HG03558 (cell line): Measurements from ENCODE around the gene TNP2.

Experiments used
- ATAC-seq: cut with Tn5 transposase; IDR thresholded peaks from one replicate; pipeline ENCODE4 v1.9.1; 2021; ENCODE audit warnings: moderate number of reproducible peaks; ENCODE audit not compliant: unreplicated experiment; ENCODE audit errors: extremely low read depth

TNP2 gene

DNA sequence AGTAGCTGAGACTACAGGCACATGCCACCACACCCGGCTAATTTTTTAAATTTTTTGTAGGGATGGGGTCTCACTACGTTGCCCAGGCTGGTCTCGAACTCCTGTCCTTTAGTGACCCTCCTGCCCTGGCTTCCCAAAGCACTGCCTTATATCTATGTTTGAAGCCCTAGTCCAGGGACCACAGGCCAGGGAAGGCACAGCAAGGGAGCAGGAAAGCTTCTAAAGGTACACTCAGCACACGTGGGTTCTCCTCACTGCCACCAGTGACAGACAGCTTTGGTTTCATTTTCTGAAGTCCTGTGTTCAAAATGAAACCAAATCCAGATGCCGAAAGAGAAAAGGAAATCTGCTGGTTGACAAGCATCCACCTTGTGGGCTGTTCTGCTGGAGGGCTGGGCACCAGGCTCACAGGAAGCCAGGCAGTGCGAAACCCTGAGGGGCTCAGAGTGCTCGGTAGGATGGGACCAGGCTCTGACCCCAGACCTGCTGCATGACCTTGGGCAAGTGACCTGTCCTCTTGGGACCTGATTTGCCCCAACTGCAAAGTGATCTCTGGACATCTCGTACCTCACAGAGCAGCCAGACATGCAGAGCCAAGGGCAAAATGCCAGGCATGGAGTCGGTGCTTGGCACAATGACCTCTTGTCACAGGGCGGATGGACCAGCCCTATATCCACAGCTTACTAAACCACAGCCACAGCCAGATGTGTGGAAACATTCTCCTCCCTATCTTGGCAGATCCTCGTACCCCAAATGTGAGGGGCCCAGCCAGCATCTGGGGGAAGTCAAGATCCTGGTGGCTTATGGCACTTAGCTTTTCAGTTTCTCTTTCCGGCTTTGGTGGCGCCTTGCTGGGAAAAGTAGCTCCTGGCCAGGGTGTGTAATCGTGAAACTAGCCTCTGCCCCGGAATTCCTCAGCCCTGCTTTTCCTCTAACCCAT is 10.3 kb downstream of the TNP2 start:
- ATAC-seq, result no peak

DNA sequence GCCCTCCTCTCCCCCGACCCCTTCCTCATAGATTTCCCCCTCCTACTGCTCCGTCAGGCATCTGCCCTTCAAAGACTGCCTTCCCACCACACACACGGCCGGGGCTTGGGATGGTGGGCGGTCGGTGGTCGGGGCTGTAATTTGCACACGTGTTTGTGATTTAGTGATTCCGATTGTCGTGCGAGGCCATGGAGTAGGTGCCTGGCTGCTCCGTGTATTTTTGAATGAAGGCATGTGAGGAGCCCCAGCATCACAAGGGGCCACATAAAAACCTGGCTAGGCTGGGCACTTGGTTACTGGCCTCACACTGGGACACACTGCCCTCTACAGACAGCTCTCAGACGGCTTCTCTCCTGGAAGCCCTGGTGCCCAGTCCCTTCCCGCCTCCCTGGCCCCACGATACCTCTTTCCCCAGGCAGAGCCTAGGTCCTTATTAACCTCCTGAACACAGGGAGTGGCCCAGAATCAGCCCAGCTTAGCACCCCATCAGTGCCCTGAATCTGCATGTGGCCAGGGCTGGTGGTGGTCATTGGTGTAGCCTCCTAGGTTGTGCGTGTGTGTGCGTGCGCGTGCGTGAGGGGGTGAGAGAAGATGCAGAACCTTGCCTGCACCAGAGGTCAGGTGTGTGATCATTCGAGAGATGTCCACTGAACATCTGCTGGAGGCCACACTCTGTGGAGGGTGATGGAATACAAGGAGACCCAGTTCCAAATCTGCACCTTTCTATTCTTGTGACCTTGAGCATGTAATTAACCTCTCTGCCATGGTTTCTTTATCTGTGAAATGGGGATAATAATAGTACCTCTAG is 11.8 kb downstream of the TNP2 start:
- no peak for ATAC-seq

GRCh38 chr16:11256661-11257130 is 12.4 kb downstream of the TNP2 start:
- no peak for ATAC-seq

GRCh38 chr16:11255737-11256660 is 13.1 kb downstream of the TNP2 start, which contains the start of gene SOCS1:
SOCS1 (minus strand) TSS chr16:11256204; CDS start chr16:11255478, 726 bp downstream.
- ATAC-seq, result peak; percentile 31

- no peak for ATAC-seq
Observed at GRCh38 chr16:11254913-11255736, 14.0 kb downstream of the TNP2 start.

GRCh38 chr16:11253995-11254912 is 14.9 kb downstream of the TNP2 start:
- no peak for ATAC-seq

DNA sequence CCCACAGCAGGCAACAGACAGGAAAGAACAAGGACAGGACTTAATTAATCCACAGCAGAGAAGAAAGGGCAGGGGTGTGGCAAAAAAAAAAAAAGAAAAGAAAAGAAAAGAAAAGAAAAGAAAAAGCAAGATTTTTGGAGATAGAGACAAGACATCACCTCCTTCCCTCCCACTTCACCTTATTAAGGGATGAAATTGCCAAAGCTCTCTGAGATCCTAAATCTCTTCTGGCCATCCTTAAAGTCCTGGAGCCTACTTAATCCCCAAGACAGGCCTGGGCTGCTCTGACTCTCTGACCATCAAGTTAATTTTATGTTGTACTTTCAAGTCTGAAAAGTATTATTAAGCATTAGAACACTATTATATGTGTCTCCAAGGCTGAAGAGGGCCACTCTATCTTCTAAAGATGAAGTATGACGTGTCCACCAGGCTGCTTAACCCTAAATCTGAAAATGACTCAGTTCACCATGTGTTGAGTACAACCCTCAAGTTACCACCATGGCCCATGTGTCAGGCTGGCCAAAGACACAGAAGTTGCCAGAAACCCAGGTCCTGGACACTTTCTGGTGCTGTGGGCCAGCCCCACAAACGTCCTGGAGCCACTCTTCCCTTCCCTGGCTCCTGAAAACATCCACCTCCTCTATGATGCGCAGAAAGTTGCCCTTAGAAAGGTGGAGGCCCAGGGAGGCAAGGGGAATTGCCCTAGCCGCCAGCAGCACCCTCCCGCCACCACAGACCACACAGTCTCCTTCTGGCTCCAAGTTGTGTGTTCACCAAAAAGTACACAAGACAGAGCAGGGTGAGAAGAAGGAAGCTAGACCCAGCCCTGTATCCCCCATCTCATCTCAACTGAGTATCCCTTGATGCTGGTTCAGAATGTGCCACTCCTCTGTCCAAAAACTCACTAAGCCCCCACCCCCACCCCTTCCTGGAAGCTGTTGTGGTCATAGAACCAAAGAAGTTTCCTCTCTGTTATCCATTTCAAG is 15.8 kb downstream of the TNP2 start:
- no peak for ATAC-seq

DNA sequence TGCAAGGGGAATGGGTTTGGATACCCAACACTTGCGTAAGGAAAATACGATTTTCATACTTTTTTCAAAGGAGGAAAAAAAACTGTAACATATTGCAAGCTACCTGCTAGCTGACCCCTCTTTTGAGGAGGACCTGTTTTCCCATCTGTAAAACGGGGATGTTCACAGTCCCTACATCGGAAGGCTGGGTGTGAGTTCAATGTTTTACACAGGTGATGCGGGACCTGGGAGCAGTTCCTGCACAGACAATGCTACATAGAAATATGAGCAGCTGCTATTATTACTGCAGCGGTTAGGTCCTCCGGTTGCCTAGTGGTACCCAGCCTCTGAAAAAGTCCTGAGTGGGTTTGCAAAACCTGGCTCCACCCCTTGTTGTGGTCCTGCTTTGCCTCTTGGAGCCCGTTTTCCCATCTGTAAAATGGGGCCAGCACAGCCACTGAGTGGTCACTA is 16.6 kb downstream of the TNP2 start:
- ATAC-seq, result no peak

DNA sequence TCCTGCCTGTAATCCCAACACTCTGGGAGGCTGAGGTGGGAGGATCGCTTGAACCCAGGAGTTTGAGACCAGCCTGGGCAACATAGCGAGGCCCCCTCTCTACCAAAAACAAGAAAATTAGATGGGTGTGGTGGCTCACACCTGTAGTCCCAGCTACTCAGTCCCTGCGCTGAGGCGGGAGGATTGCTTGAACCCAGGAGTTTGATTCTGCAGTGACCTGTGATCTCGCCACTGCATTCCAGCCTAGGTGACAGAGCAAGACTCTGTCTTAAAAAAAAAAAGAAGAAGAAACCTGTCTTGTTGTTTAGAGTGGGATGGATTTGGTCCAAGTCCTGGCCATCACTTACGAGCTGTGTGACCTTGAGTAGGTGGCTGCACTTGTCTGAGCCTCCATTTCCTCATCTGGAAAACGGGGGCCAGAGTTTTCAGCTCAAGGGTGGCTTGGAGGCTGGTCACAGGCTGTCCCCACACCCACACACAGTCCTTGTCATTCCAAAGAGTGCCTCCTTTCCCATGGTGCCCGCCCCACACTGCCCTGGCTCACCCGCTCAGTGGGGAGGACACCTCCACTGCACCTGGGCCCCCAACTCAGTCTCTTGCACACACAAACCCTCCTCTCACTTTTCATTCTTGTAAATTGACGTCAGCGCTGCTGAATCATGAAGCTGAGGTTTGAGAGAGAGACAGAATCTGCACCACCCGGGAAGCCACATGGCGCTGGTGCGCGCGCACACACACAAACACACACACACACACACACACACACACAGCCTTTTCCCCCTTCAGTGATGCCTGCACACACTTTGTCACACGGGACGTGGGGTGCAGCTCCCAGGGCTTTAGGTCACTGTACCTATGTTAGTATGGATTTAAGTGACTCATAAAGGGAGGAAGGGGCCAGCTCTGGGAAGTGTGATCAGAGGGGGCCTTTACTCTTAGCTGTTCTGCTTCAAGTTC is 17.3 kb downstream of the TNP2 start:
- no peak for ATAC-seq

DNA sequence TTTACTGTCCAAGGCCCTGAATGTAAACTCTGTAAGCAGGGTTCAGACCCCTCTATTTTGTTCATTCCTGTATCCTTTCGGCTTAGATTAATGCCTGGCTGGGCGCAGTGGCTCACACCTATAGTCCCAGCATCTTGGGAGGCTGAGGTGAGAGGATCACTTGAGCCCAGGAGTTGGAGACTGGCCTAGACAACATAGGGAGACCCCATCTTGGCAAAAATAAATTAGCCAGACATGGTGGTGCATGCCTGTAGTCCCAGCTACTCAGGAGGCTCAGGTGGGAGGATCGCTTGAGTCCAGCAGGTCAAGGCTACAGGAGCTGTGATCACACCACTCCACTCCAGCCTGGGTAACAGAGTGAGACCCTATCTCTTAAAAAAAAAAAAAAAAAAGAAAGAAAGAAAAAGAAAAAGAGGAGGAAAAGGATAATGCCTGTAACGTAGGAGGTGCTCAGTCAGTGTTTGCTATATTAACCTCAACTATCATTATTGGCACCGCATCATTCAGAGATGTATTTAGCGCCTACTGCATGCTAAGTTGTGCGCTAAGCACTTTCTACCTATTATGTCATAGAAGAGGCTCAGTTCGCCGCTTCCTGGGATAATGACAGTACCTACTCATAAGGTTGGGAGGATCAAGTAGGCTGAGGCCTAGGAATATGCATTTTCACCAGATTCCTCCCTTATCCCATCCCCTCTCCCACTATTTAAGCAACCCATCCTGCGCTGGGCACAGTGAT is 18.2 kb downstream of the TNP2 start:
- ATAC-seq, result no peak

GRCh38 chr16:11250091-11250785 is 18.9 kb downstream of the TNP2 start:
- no peak for ATAC-seq

DNA sequence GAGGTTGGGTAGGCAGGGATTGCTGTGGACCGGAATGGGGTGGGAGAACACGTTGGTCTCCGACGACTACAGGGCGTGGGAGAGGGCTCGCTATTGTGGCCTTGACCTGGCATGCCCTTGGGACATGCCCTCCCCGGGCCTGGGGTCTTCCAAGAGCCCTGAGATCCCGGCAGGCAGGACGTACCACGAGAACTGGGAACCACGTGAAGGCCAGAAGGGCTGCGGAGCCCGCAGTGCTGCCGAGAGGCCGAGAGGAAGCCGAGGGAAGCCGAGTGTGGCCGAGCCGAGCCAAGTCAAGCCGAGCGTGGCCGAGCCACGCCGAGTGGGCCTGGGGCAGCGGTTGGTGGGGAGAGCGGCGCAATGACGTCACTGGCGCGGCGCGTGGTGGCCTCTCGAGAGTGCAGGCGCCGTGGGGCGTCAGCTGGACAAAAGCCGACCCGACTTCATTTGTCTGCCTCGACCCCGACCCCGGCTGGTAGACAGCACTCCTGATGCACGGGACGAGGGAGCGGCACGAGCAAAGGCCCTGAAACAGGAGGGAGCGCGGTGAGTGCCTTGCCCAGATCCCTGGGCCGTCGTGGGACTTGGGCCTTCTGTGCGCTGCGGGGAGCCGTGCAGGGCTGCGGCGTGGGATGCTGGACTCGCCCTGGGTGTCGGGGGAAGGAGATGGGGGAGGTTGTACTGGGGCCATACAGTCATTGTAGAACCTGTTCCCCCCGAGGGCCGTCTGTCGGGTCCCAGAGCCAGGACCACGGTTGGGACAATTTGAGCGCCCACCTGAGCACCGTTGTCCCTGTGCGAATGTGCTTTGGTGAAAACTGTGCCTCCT is 19.7 kb downstream of the TNP2 start:
- ATAC-seq, result no peak

DNA sequence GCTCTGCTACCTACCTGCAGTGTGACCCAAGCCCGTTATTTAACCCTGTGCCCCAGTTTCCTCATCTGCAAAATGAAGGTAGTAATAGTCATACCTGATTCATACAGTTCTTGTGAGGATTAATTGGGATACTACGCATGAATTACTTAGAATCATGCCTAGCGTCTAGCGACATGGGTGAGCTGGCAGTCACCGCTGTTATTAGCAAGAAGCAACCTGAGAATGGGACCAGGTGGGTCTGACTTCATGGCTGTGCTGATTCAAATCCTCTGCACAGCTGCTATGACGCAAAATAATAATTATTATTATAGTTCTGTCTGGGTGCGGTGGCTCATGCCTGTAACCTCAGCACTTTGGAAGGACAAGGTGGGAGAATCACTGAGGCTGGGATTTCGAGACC is 21.0 kb downstream of the TNP2 start:
- no peak for ATAC-seq

DNA sequence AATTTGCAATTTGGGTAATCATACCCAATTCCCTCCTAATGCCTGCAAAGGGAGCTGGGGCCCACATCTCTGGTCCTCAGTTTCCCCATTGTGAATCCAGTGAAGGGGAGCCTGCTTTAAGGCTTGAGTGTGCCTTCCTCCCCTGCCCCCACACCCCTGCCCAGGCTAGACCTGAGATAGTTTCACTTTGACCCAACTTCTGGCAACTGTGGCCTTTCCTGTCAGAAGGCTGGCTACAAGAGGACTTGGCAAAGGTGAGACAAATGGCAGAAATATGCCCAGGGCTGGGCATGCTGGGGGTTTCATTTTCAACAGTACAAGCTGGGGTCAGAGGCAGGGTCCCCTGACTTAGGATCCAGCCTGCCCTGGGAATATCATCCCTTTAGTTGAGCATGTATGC is 23.1 kb downstream of the TNP2 start:
- no peak for ATAC-seq
